SH-SY5Y (cell line): ENCODE data around the gene NAAA.

ENCODE experiments used
- GATA2 ChIP-seq: IDR thresholded peaks from 2 replicates; pipeline ENCODE4 v1.6.1; 2011; ENCODE audit warnings: mild to moderate bottlenecking, low read depth, low read length
- GATA3 ChIP-seq: IDR thresholded peaks from 2 replicates; pipeline ENCODE4 v1.6.1; 2011; ENCODE audit warnings: low read depth, mild to moderate bottlenecking, low read length, moderate library complexity

GRCh38 chr4:75985116-75985515 lies 44.3 kb upstream of the NAAA start:
- TF ChIP-seq GATA2 (no peak), GATA3 (no peak)
